HepG2 (cell line): ENCODE results near the gene PYCARD. TPM values are rescaled to one million over a fixed set of nuclear protein-coding genes. Genes with fewer than 3 reads are reported as not detected.

Experiments
- ATAC-seq: fragments of 200-7000 bp; cut with Tn5 transposase; 3 replicates; pipeline ENCODE4 v1.9.1; 2020; ENCODE audit warnings: mild to moderate bottlenecking, moderate library complexity
- BruUV-seq: library from RNA; stranded (reverse); fragments of 400-500 nt; replicated peaks from 2 replicates; lab custom pipeline; 2021; lab: Mats Ljungman, UMichigan
- CTCF ChIA-PET: fragments of 300-600 bp; formaldehyde crosslinking; extraction: SDS; loops from one replicate; lab custom pipeline; 2021; ENCODE audit warnings: low total read pairs, inconsistent platforms, low intra/inter-chr PET ratio; lab: Yijun Ruan, JAX
- POLR2A ChIA-PET: fragments of 350-600 bp; sonication (Branson Sonifier 250); formaldehyde crosslinking; loops from one replicate; lab custom pipeline; 2020; ENCODE audit warnings: antibody characterized with exemption, inconsistent platforms; lab: Yijun Ruan, JAX
- DNase-seq: peaks from one replicate; pipeline ENCODE4 v3.0.0-alpha.2; 2015; ENCODE audit warnings: low spot score
- FAIRE-seq: peaks from 3 replicates; lab custom pipeline; 2011; peaks lifted over from hg19 to GRCh38; lab: Jason Lieb, UNC
- H2AFZ ChIP-seq: one replicate; pipeline ENCODE4 v1.6.1; 2011; ENCODE audit warnings: low read length, inconsistent platforms
- H3K27ac ChIP-seq: fragments of 300-600 bp; 3 replicates; pipeline ENCODE4 v1.8.0; 2011; ENCODE audit warnings: mixed run types, mild to moderate bottlenecking, mixed read lengths, low read length, inconsistent platforms; ENCODE audit not compliant: insufficient read depth; ENCODE audit errors: extremely low read length
- H3K27me3 ChIP-seq, 2 experiments: fragments of 200-600 bp in 1 of 2; 2 replicates in 1 of 2; 3 replicates in 1 of 2; pipeline versions ENCODE4 v1.6.0 to v1.8.0; 2011; ENCODE audit warnings: low read length in 2 of 2, mild to moderate bottlenecking in 2 of 2, moderate library complexity in 2 of 2, inconsistent platforms in 1 of 2; ENCODE audit not compliant: insufficient read depth in 2 of 2, control insufficient read depth in 1 of 2
- H3K36me3 ChIP-seq, 2 experiments: fragments of 200-600 bp in 1 of 2; replicated peaks in 1 of 2; 2 replicates in 1 of 2; 3 replicates in 1 of 2; pipeline versions ENCODE4 v1.5.1 to v1.8.0; 2011; ENCODE audit warnings: low read length in 2 of 2, inconsistent platforms in 1 of 2; ENCODE audit not compliant: insufficient read depth in 2 of 2, control insufficient read depth in 1 of 2
- H3K4me1 ChIP-seq: 2 replicates; pipeline ENCODE4 v1.5.1; 2012; ENCODE audit warnings: low read length, inconsistent platforms; ENCODE audit not compliant: insufficient read depth
- H3K4me2 ChIP-seq: 2 replicates; pipeline ENCODE4 v1.6.0; 2011; ENCODE audit warnings: low read depth, low read length, inconsistent platforms
- H3K4me3 ChIP-seq, 3 experiments: fragments of 200-600 bp in 1 of 3; sonication (generic), shearing (Covaris generic) in 1 of 3; replicated peaks in 1 of 3; 2 replicates each; pipeline ENCODE4 v1.5.1; 2011 to 2016; ENCODE audit warnings: low read length in 3 of 3, inconsistent platforms in 2 of 3, low read depth in 2 of 3, mild to moderate bottlenecking in 2 of 3, control low read depth in 1 of 3, mixed read lengths in 1 of 3; ENCODE audit not compliant: insufficient read depth in 1 of 3
- H3K79me2 ChIP-seq: one replicate; pipeline ENCODE4 v1.6.1; 2011; ENCODE audit warnings: low read length, inconsistent platforms; ENCODE audit not compliant: insufficient read depth
- H3K9ac ChIP-seq: 2 replicates; pipeline ENCODE4 v1.6.0; 2011; ENCODE audit warnings: mild to moderate bottlenecking, low read depth, low read length, inconsistent platforms; ENCODE audit not compliant: insufficient read depth
- H3K9me3 ChIP-seq: 2 replicates; pipeline ENCODE4 v1.5.1; 2012; ENCODE audit warnings: mild to moderate bottlenecking, low read length
- H4K20me1 ChIP-seq: 2 replicates; pipeline ENCODE4 v1.6.0; 2011; ENCODE audit warnings: inconsistent platforms, mild to moderate bottlenecking, low read length, moderate library complexity; ENCODE audit not compliant: insufficient read depth
- ESRRA ChIP-seq: sonication (generic); formaldehyde crosslinking; IDR thresholded peaks from 2 replicates; pipeline ENCODE4 v1.5.1; 2020; ENCODE audit warnings: mild to moderate bottlenecking, low read depth, missing genetic modification reagents
- HNRNPLL ChIP-seq: fragments of 200-400 bp; formaldehyde crosslinking; IDR thresholded peaks from 2 replicates; pipeline ENCODE4 v1.6.1; 2017; ENCODE audit warnings: mild to moderate bottlenecking, low read depth, low read length; ENCODE audit not compliant: poor library complexity, severe bottlenecking
- KLF9 ChIP-seq: IDR thresholded peaks from 2 replicates; pipeline ENCODE4 v1.6.1; 2016; ENCODE audit warnings: low read depth
- NFATC3 ChIP-seq: sonication (generic); formaldehyde crosslinking; IDR thresholded peaks from 2 replicates; pipeline ENCODE4 v1.5.1; 2020; ENCODE audit warnings: mild to moderate bottlenecking, missing genetic modification reagents
- SALL2 ChIP-seq: sonication (generic); formaldehyde crosslinking; IDR thresholded peaks from 2 replicates; pipeline ENCODE4 v1.8.1; 2023; ENCODE audit warnings: mild to moderate bottlenecking, missing genetic modification reagents, inconsistent platforms
- SCMH1 ChIP-seq: sonication (generic); formaldehyde crosslinking; IDR thresholded peaks from 2 replicates; pipeline ENCODE4 v1.9.0; 2021; ENCODE audit warnings: missing genetic modification reagents, mild to moderate bottlenecking, borderline replicate concordance
- ZNF598 ChIP-seq: sonication (generic); formaldehyde crosslinking; IDR thresholded peaks from 2 replicates; pipeline ENCODE4 v1.5.1; 2020; ENCODE audit warnings: mild to moderate bottlenecking, missing genetic modification reagents, borderline replicate concordance
- ZNF614 ChIP-seq: IDR thresholded peaks from 2 replicates; pipeline ENCODE4 v1.6.1; 2018; ENCODE audit warnings: missing biosample characterization, missing genetic modification reagents, inconsistent platforms, borderline replicate concordance
- ZNF747 ChIP-seq: sonication (generic); formaldehyde crosslinking; IDR thresholded peaks from 2 replicates; pipeline ENCODE4 v1.8.1; 2023; ENCODE audit warnings: missing genetic modification reagents, mild to moderate bottlenecking, borderline replicate concordance
- ZNF879 ChIP-seq: sonication (generic); formaldehyde crosslinking; IDR thresholded peaks from 2 replicates; pipeline ENCODE4 v1.8.1; 2023; ENCODE audit warnings: missing genetic modification reagents
- ZSCAN30 ChIP-seq: sonication (generic); formaldehyde crosslinking; IDR thresholded peaks from 2 replicates; pipeline ENCODE4 v1.5.0; 2020; ENCODE audit warnings: mild to moderate bottlenecking, missing genetic modification reagents
- WGBS: methylation state at CpG from one replicate; pipeline ENCODE4 v1.1.6; 2017; ENCODE audit warnings: low lambda C conversion rate; 5-methylcytosine and 5-hydroxymethylcytosine counted together
- in situ Hi-C: cut with HindIII; loops from 2 replicates; pipeline ENCODE4 v1.10.0; 2017; ENCODE audit warnings: low pct_unique_long_range_greater_than_20kb; ENCODE audit not compliant: extremely low pct_ligation_motif_present
- intact Hi-C: fragments of 100-400 bp; cut with micrococcal nuclease; formaldehyde crosslinking; loops from one replicate; pipeline ENCODE4 v1.10.0; 2022; ENCODE audit not compliant: unreplicated experiment
- polyA plus RNA-seq, 8 experiments: library from polyadenylated mRNA; depleted of rRNA in 3 of 8; stranded (reverse) in 7 of 8; unstranded in 1 of 8; fragments of >200 nt; fragmentation: Illumina TruSeq in 4 of 8; extraction: Trizol in 4 of 8; gene quantifications; 2 replicates each; pipeline versions ENCODE4 v1.2.1 to v1.2.3, GENCODE V29; 2011 to 2016; ENCODE audit warnings: low read depth in 4 of 8, missing spikeins in 1 of 8, mixed read lengths in 1 of 8; ENCODE audit not compliant: insufficient read depth in 1 of 8
- total RNA-seq, 5 experiments: library from RNA; depleted of rRNA; stranded (reverse); fragments of >200 nt; fragmentation: Illumina TruSeq; extraction: Trizol; gene quantifications; 2 replicates each; pipeline ENCODE4 v1.2.3, GENCODE V29; 2016; ENCODE audit warnings: low read depth in 1 of 5
- TF ChIP-seq, protein P1 (sequence below): sonication (generic); formaldehyde crosslinking; conservative IDR thresholded peaks from 2 replicates; pipeline ENCODE4 v1.8.1; 2023; ENCODE audit warnings: missing genetic modification reagents
- TF ChIP-seq, protein P2 (sequence below): sonication (generic); formaldehyde crosslinking; IDR thresholded peaks from 2 replicates; pipeline ENCODE4 v1.8.1; 2023; ENCODE audit warnings: missing genetic modification reagents, mild to moderate bottlenecking, borderline replicate concordance
- TF ChIP-seq, protein P3 (sequence below): sonication (generic); formaldehyde crosslinking; IDR thresholded peaks from 2 replicates; pipeline ENCODE4 v1.4.0; 2020; ENCODE audit warnings: low read depth, mild to moderate bottlenecking, missing genetic modification reagents

The PYCARD gene
- total and polyA plus RNA-seq, 2 of the 13 experiments (the other 11 are each of a cell fraction or from before 2014, with no cell fraction given): 4.8 to 9.2 TPM

DNA sequence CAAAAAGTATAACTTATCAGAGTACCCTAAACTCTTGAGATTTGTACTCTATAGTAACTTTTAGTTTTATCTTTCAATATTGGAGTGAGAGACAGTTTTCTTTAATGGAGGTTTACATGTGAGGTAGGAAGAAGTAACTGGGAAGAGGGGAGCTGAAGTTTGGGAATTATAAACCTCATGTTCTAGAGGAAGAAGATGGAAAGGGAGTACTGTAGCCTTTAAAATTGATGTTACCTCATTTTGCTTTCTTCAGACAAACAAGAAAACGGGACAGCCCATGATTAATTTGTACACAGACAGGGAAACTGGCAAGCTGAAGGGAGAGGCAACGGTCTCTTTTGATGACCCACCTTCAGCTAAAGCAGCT, 13.2 kb downstream of the PYCARD start:
- no peak overlapping the region for H3K4me3 ChIP-seq
- intact Hi-C loops: no loop called here
- ChIA-PET CTCF (no interaction called here), POLR2A (interaction anchor here (1.2 kb wide), 1 partner anchor 9 kb away, joined by 5 read pairs; no protein-coding TSS in a partner anchor)
- H2AFZ ChIP-seq: no peak overlapping the region
- no peak for ATAC-seq
- no peaks in the 10 kb centered on the region for H3K27me3 ChIP-seq
- in situ Hi-C loops: no loop called here
- H3K4me1 ChIP-seq: peaks cover 24% of the 10 kb centered on the region
- no TSS peak for BruUV-seq
- peaks cover 20% of the 10 kb centered on the region for H3K79me2 ChIP-seq
- no peak overlapping the region for H3K4me2 ChIP-seq
- peaks cover 57 to 99% of the 10 kb centered on the region in 2 experiments for H3K36me3 ChIP-seq
- H4K20me1 ChIP-seq: peaks cover 72% of the 10 kb centered on the region
- H3K9ac ChIP-seq: no peak overlapping the region
- TF ChIP-seq ESRRA (CRISPR knock-in tag) (no peak), ZNF598 (CRISPR knock-in tag) (no peak)
- no peak for FAIRE-seq
- no peak for DNase-seq
- peak overlapping the region; percentile 3 for H3K27ac ChIP-seq
- WGBS: 96% methylated on average over 2 of the region's 2 CpGs
- H3K9me3 ChIP-seq: no peaks in the 10 kb centered on the region

DNA sequence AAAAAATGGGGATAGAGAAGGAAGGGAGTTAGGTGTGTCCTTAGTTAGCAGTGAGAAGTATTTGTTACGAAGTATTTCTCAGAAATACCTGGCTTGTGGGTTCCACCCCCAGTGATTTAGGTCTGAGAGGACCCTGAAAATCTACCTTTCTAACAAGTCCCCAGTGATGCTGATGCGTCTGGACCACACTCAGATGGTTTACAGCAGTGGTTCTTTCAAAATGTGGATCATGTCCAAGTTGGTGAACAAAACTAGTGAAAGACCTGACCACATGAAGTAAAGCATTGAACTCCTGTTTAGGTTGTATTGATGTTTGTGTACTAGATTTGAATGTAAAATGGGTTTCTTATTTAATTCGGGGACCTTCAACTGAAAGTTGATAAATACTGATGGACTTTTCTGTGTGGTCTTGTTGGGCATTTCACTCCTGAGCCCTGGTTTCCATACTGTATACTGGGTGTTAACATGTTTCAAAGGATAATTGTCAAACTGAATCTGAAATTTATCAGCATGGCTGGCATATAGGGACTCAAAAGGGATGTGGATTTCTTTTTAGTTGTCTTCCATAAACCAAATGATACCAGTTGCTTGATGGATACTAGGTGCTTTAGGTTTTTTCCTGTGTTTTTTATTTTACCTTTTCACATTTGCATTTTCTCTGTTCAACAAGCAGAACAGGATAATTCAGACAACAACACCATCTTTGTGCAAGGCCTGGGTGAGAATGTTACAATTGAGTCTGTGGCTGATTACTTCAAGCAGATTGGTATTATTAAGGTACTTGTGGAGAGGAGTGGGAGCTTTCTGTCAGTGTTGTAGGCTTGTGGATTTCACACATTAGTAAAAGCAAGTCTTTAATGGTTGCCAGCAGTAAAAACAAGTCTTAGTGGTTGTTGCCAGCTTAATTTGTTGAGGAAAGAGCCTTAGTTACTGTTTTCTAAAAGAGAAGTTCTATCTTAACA, 13.8 kb downstream of the PYCARD start:
- H3K36me3 ChIP-seq: peaks cover 61 to 98% of the 10 kb centered on the region in 2 experiments
- POLR2A ChIA-PET: interaction anchor here (1.2 to 1.4 kb wide), 2 partner anchors 8 to 18 kb away, joined by 3 to 5 read pairs; no protein-coding TSS in a partner anchor
- BruUV-seq: no TSS peak
- H3K4me1 ChIP-seq: peaks cover 30% of the 10 kb centered on the region
- CTCF ChIA-PET: no interaction called here
- WGBS: 96% methylated on average over 3 of the region's 3 CpGs
- H3K4me3 ChIP-seq: no peak overlapping the region
- no peak overlapping the region for H3K4me2 ChIP-seq
- no peak for ATAC-seq
- no peak overlapping the region for H3K9ac ChIP-seq
- intact Hi-C loops: no loop called here
- no peak overlapping the region for H3K27ac ChIP-seq
- no peak overlapping the region for H2AFZ ChIP-seq
- in situ Hi-C loops: no loop called here
- DNase-seq: no peak
- no peaks in the 10 kb centered on the region for H3K9me3 ChIP-seq
- no peaks in the 10 kb centered on the region for H3K27me3 ChIP-seq
- H3K79me2 ChIP-seq: peaks cover 27% of the 10 kb centered on the region
- FAIRE-seq: no peak
- H4K20me1 ChIP-seq: peaks cover 78% of the 10 kb centered on the region
- TF ChIP-seq, protein P1, sequence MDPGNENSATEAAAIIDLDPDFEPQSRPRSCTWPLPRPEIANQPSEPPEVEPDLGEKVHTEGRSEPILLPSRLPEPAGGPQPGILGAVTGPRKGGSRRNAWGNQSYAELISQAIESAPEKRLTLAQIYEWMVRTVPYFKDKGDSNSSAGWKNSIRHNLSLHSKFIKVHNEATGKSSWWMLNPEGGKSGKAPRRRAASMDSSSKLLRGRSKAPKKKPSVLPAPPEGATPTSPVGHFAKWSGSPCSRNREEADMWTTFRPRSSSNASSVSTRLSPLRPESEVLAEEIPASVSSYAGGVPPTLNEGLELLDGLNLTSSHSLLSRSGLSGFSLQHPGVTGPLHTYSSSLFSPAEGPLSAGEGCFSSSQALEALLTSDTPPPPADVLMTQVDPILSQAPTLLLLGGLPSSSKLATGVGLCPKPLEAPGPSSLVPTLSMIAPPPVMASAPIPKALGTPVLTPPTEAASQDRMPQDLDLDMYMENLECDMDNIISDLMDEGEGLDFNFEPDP: no peak
- TF ChIP-seq NFATC3 (CRISPR knock-in tag) (no peak), KLF9 (no peak), ZSCAN30 (no peak), SALL2 (no peak), ZNF598 (CRISPR knock-in tag) (no peak), ZNF879 (CRISPR knock-in tag) (no peak), HNRNPLL (no peak), ZNF747 (CRISPR knock-in tag) (no peak), SCMH1 (CRISPR knock-in tag) (no peak), ZNF614 (CRISPR knock-in tag) (no peak)
- TF ChIP-seq, protein P2, sequence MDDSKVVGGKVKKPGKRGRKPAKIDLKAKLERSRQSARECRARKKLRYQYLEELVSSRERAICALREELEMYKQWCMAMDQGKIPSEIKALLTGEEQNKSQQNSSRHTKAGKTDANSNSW (CRISPR knock-in tag): no peak
- TF ChIP-seq, protein P3, sequence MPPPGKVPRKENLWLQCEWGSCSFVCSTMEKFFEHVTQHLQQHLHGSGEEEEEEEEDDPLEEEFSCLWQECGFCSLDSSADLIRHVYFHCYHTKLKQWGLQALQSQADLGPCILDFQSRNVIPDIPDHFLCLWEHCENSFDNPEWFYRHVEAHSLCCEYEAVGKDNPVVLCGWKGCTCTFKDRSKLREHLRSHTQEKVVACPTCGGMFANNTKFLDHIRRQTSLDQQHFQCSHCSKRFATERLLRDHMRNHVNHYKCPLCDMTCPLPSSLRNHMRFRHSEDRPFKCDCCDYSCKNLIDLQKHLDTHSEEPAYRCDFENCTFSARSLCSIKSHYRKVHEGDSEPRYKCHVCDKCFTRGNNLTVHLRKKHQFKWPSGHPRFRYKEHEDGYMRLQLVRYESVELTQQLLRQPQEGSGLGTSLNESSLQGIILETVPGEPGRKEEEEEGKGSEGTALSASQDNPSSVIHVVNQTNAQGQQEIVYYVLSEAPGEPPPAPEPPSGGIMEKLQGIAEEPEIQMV (CRISPR knock-in tag): no peak
